HG03066 (cell line): ENCODE measurements around the gene TMEM143.
"Not testable (repeated sequence)": the region's sequence is repeated elsewhere in the genome, so short reads cannot be mapped to it uniquely, and the experiment has no call there.

ENCODE experiments used
- ATAC-seq: cut with Tn5 transposase; IDR thresholded peaks from one replicate; pipeline ENCODE4 v1.9.1; 2021; ENCODE audit warnings: low read depth; ENCODE audit not compliant: unreplicated experiment

TMEM143 gene

DNA sequence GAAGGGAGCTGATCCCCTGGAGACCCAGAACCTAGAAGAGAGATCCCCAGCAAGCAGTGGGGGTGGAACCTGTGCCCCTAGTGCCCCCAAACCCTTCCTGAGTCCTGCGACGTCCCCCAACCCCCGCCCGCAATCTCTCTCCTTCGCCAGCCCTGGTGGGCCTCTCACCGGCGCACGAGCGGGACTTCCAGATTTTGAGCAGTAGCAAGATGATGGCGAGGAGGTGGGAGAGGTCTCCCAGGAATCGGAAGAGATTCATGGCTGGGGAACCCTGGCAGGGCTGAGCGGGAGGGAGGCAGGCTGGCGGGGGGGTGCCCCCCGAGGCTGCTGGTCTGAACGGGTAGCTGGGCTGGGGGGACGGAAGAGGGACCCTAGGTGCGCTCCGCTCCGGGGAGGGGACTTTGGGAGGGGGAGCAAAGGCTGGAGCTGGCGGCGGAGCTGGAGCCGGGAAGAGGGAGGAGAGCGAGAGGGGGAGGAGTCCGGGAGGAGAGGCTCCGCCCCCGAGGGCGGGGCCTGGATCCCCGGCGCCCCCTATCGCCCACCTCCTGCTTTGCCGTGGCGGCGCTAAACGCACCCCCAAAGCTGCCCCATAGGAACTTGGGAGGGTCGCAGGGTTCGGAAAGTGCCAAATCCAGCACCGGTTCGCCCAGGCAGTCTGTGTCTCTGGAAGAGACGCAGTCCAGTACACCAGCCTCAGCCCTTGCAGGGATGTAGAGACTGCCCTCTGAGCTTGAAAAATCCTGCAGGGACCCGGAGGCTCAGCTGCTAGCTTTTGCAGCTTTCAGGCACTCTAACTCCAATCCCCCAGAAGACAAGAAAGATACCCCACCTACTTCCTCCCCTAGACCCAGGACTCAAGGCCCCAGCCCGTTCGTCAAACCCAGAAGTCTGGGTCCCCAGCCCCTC is 27.6 kb upstream of the TMEM143 start, which contains the start of gene KDELR1:
Gene KDELR1, minus strand, starts transcription at position 452 of the 906 bp plus-strand sequence. Its CDS starts 193 bp downstream, at position 259.
- ATAC-seq: peak; percentile 78

DNA sequence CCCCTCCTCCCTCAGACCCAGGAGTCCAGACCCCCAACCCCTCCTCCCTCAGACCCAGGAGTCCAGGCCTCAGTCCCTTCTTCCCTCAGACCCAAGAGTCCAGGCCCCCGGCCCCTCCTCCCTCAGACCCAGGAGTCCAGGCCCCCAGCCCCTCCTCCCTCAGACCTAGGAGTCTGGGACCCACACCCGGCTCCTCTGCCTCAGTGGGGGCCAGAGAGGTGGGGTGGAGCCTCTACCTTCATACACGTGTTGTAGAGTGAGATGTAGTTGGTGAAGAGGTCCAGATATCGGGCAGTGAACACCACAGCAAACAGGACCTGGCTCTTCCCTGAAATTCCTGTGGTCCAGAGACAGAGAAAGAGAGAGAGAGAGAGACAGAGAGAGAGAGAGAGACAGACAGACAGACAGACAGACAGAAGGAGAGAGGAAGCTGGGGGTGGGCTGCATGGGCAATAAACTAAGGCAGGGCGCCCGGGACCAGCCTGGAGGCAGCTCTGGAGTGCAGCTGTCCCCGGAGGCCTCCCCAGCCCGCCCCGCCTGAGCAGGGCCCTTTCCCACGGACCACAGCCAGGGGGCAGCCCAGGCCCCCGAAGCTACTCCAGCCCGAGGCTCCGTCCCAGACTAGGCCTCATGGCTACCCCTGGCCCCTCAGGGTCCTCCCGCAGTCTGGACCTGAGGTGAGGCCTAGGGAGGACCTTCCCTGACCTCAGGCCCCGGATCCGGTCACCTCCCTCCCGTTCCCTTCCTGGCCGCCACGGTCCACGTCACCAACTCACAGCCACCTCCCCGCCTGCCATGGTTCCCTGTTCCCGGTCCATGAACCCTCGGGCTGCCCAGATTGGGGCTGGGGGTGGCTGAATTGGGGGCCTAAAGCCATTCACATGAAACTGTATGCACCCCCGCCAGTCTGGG is 26.7 kb upstream of the TMEM143 start:
- ATAC-seq: no peak

DNA sequence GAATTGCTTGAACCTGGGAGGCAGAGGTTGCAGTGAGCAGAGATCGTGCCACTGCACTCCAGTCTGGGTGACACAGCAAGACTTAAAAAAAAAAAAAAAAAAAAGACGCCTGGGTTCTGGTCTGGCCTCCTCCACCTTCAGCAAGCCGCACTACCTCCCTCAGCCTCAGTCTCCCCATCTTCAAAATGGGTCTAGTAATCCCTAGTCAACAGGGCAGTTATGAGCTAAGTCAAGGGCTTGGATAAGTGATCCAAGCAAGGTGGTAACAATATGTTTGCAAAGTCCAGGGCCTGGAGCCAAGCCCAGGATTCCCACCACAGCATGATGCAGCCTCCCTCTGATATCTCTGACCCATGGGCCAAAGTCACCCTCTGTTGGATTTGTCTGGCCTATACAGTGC is 23.2 kb upstream of the TMEM143 start:
- ATAC-seq: no peak

DNA sequence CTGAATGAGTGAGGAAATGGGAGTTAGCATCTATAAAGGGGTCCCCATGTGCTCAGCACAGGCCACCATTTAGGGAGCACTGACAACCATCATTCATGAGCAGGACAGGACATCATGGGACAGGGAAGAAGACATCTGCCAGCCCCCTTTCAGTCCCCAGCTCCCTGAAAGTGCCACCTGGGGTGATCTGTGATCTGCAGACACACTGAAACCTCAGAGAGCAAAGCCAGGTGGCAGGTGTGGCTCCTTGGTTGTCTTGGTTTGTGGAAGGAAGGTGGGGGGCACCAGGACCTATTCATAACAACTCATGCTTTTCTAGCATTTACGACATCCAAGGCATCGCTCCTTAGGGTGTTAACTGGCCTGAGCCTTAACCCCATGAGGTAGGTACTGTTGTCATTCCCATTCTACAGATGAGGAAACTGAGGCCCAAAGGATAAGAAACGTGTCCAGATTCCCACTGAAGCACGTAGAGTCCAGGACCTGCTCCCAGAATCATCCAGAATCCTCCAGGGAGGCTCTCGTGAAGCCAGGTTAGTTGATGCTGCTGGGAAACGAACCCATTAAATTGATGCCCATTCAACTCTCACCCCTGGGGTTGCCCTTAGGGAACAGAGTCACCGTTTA is 21.8 kb upstream of the TMEM143 start:
- ATAC-seq: no peak

DNA sequence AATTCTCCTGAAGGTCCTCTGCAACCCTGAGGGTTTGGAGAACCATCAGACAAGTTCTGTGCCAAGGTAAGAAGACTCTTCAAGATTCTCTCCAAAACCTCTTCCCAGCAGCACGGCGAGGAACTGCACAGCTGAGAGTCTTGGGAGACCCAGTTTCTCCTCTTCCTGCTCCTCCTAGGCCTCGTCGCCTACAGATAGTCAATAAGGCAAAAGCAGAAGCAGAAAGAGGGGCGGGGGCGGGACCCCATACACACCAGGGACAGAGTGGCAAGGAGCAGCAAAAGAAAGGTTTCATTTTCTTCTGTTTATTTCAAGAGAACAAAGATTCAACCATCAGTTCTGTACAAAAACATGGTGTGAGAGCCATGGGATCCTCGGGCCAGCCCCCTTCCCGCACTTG is 18.5 kb upstream of the TMEM143 start:
- no peak for ATAC-seq

DNA sequence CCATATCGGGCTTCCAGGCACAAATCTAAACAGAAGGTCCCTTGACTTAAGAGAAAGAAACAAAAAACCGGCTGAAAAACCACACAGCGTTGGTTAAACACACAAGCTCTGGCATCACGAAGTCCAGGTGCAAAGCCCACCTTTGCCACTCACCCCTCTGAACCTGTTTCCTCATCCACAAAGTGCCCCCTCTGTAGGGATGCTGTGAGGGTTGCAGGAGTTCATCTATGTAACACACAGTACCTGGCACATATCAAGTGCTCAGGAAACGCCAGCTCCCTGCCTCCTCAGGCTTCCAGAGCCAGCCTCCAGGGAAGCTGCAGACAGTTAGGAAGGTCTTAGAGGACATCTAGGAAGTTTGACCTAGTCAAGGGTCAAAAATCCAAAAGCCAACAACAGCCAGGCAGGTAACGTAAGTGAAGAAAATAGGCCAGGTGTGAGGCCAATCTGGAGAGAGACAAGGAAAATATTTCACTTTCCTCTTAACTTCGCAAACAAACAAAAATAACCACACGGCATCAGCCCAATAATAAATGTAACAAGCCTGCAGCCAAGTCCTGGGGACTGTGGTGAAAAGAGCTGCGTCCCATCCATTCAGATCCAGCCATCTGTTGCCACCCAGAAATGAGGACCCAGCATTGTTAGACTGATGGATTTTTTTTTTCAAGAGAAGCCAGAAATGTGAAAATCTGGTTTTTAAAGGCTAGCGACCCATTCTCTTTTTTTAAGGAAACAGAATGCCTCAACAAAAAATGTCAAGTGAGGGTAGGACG is 17.6 kb upstream of the TMEM143 start:
- no peak for ATAC-seq

DNA sequence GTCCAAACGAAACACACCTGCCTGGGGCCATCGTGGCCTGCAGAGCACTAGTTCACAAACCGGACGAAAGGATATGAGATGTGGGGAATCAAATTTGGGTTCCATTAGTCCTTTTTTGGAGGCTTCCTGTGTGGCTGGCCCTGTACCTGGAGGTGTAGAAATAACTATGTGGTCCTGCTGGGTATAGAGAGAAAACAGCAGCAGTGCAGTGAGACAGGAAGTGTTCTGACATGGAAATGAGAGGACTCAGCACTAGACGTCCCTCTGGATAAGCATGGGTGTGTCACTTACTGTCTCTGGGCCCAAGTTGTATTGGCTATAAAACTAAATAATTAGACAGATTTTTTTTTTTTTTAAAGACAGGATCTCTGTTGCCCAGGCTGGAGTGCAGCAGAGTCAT is 15.3 kb upstream of the TMEM143 start:
- ATAC-seq: no peak

DNA sequence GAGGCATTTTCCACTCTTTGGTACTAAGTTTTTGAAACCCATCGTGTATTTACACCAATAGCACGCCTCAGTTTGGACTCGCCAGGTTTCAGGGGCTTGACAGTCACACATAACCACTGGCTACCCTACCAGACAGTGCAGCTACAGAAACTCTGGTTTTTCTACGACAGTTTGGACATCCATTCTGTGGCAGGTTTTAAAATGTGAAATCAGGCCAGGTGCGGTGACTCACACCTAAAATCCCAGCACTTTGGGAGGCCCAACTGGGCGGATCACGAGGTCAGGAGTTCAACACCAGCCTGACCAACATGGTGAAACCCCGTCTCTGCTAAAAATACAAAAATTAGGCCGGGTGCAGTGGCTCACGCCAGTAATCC is 14.4 kb upstream of the TMEM143 start:
- no peak for ATAC-seq

DNA sequence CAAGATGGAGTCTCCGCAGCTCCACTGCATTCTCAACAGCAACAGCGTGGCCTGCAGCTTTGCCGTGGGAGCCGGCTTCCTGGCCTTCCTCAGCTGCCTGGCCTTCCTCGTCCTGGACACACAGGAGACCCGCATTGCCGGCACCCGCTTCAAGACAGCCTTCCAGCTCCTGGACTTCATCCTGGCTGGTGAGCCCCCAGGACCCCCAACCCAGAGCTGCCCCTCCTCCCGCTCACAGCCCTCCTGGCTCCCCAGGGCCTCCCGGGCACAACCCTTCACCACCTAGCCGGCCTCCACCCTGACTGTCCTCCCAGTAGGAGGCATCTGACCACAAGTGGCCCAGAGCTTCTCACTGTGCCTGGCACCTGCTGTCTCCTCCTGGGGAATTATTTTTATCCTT is 9.8 kb upstream of the TMEM143 start:
- no peak for ATAC-seq

DNA sequence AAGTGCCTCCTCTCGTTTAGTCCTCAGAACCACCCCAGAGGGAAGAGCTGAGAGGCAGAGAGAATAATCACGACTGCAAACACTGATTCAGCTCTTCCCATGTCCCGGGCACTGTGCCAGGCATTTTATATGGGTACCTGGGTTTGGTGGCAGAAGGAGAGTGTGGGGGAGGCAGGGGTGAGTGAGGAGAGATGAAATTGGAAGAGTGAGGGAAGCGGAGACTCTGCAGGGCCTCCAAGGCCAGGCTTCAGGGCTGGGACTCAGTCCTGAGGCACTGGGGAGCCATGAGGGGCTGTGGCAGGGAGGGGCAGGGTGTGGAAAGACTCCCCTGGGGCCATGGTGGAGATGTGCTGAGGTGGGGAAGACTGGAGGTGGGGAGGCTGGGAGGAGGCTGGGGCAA is 9.2 kb upstream of the TMEM143 start:
- no peak for ATAC-seq

DNA sequence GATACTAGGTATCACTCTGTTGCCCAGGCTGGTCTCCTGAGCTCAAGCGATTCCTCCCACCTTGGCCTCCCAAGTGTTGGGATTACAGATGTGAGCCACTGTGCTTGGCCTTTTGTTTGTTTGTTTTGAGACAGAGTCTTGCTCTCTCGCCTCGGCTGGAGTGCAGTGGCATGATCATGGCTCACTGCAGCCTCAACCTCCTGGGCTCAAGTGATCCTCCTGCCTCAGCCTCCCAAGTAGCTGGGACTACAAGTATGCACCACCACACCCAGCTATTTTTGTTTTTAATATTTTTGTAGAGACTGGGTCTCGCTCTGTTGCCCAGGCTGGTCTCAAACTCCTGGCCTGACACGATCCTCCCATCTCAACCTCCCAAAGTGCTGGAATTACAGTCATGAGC is 8.0 kb upstream of the TMEM143 start:
- ATAC-seq: not testable (repeated sequence)

DNA sequence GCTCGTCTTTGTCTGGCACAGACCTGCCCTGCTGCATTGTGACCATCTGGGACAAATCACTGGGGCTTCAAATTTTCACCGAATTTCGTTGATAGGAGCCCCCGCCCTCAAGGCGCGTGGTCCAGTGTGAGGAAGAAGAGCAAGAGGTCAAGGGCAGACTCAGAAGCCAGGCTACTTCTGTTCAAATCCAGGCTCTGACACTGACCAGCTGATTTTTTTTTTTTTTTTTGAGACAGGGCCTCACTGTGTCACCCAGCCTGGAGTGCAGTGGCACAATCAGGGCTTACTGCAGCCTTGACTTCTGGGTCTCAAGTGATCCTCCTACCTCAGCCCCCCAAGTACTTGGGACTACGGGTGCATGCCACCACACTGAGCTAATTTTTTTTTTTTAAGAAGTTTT is 7.6 kb upstream of the TMEM143 start:
- ATAC-seq: no peak

DNA sequence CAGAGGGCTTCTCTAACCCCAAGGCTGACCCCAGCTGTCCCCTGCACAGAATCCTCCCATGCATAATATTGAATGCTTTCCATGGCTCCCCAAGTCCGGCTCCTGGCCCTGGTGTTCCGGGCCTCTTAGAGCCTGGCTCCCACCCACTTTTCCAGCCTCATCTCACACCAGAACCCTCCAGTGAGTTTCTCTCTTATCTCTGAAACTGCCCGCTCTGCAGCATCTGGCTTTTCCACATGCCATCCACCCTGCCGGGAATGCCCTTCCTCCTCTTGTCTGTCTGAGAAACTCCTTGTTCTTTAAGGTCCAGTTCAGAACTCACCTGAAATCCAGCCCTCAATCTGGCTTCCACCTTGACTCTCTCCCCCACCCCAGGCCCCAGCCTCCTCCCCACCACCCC is 7.2 kb upstream of the TMEM143 start:
- ATAC-seq: no peak

DNA sequence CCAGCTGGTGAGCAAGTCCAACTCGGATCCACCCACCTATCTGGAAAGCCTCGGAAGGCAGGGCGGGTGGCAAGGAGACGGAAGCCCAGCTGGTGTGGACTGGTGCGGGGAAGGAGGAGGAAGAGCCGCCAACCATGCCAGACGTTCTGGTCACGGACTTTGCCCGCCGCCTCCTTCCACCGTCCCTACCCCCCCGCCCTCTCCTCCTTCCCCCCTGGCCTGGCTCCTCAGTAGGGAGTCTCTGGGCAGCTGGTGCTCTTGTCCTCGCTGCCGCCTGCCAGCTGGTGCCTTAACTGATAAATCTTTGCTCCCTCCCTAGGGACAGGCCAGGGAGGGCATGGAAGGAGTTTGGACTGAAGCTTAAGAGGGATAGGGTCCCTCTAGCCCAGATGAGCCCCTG is 5.2 kb upstream of the TMEM143 start:
- ATAC-seq: no peak

DNA sequence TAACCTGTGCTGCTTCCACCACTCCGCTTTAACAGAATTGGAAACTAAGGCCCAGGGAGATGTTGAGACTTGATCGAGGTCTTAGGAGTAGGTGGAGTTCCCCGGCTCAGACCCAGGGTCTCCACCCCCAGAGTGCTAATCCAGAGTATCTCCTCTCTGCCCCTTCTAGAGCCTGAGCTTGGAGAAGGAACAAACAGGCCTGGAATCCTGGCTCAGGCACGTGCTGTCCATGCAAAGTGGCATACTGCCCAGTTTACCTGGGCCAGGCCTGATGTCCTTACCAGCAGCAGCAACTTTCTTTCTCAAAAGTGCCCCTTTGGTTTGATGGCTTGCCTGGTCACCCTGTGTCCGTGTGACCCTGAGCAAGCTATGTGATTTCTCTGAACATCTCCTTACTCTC is 4.1 kb upstream of the TMEM143 start:
- no peak for ATAC-seq

DNA sequence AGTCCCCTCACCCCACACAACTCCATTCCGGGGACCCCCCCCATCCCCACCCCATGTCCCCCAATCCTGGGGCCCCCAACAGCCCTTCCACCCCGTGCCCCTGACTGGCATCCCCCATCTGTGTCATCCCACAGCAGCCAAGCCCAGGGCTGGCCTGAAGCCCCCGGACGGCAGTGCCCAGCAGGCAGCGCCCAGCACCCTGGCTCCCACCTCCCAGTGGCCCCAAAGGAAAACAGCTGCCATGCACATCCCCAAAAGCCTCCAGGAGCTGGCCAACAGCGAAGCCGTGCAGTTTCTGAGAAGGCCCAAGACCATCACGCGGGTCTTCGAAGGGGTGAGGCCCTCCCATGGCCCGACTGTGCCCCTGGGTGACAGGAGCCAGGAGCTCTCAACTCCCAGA is 1.9 kb upstream of the TMEM143 start:
- no peak for ATAC-seq

DNA sequence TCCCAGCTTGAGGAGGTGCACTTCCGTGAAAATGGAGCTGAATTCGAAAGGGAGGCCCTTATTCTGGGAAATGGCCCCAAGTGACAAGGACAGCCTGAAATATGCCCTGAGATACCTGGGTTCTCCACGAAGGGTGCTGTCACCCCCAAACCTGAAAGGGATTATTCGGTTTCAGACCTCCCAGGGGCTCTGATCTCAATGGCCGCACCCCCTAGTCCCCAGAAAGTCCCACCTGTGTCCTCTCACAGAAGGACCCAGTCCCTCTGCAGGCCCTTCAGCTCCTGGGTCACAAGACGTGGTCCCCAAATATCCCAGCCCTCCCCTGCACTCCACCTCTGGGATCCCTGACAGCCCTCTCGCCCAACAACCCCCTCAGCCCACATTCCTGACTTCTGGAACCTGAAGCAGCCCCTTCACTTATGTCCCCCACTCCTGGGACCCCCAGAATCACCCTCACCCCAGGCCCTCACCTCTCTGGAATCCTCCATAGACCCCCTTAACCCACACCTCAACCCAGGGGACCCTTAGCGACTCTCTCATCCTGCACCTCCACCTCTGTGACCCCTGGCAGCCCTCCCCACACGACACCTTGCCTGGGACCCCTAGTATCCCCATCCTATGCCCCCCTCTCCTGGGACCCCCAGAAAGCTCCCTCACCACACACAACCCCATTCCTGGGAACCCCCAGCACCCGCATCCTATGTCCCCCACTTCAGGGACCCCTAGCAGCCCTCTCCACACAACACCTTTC is 1.0 kb upstream of the TMEM143 start:
- ATAC-seq: no peak

DNA sequence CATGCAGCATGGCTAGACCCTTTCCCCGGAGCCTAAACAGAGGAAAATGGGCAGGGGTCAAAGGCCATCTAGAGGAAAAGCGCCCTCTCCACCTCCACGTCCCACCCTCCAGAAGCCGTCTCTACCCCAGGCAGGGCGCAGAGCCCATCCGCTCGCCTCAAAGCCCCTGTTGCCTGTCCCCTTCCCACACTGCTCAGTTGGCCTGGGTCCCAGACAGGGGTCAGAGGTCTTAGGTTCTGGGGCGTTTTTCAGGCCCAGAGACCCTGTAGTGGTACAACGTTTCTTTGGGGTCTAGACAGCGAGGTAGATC is 285 bp downstream of the TMEM143 start:
- ATAC-seq: peak; percentile 12

DNA sequence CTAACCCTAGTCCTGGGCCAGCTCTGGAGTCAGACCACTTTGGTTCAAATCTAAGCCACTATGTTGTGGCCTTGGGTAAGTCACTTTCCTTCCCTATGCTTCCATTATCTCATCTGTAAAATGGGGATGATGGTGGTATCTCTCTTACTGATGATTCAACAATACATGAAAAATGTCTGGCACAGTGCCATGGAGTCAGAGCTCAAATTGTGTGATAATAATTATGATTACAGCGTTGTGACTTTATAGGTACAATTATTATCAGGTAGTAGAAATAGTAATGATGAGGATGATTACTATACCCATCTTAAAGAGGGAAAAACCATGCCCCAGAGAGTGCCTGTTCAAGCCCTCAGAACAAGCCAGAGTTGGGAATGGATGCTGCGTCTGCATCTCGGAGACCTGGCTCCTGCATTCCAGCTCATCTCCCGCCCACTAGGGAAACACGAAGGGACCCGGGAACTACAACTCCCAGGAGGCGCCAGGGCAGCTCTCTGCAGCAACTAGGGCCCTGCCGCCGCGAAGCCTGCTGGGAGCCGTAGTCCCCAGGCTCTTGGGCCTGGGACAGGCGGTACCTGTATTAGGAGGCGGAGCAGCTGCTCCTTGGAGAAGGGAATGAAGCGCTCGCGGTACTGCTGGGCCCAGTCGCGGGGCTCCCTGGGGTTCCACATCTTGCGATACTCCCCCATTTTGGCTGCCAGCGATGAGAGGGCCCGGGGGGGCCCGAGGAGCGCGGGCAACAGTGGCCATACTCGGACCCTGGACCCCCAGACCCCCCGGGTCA is 832 bp downstream of the TMEM143 start:
- ATAC-seq: peak; percentile 51
